ENCODE measurements around the gene ZNF607.

DNA sequence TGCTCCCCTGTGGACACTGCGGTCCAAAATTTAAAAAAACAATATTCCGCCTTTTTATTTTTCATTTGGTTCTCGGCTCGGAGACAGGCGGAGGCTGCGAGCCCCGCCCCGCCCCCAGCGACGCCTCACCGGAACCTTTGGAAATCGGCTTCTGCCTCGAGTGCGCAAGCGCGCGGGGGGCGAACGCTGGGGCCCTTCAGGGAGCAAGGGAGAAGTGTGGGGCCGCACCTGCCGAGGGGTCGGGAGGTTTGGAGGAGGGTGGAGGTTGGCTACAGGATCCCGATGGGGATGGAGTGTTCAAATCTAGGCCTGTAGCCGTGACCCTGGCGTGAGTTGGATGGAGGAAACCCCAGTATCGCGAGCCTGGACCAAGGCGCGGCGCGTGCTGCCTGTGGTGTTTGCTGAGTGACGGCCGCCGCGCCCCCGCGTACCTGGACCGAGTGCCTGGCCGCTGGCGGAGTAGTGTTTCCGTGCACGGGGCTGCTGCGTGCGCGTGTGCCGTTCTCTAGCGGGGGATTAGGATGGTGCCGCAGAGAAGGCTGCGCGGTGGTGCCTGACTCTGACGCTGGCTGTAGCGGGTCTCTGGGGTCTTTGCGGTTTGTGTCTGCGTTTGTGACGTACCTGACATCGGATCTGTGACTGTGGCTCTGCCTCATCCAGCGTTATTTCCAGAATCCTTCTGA, 63.7 kb downstream of the ZNF607 start:
- no peak for TF ChIP-seq CTCF (IDR thresholded peaks at IDR 0.05)
- TF ChIP-seq POLR2A (IDR thresholded peaks at IDR 0.05) = peak; percentile 11
- TF ChIP-seq POLR2AphosphoS5 (IDR thresholded peaks at IDR 0.05) = peak in 2 of 3 donors; percentile 30 to 38

All from breast epithelium (tissue), 3 donors.